BE2C (cell line): ENCODE measurements around the gene MBD2.

Experiments used
- DNase-seq: peaks from one replicate; pipeline ENCODE4 v3.0.0-alpha.2; 2020
- H3K27me3 ChIP-seq: fragments of 250-450 bp; sonication (Bioruptor Pico); 2 replicates; pipeline ENCODE4 v1.5.1; 2020; ENCODE audit warnings: mild to moderate bottlenecking
- H3K36me3 ChIP-seq: fragments of 250-450 bp; sonication (Bioruptor Pico); 2 replicates; pipeline ENCODE4 v1.5.1; 2020; ENCODE audit warnings: mild to moderate bottlenecking
- H3K4me1 ChIP-seq: fragments of 250-450 bp; sonication (Bioruptor Pico); 2 replicates; pipeline ENCODE4 v1.5.1; 2020
- H3K4me3 ChIP-seq: 2 replicates; pipeline ENCODE4 v1.5.1; 2011; ENCODE audit warnings: low read depth, low read length
- H3K9me3 ChIP-seq: fragments of 250-450 bp; sonication (Bioruptor Pico); 2 replicates; pipeline ENCODE4 v1.5.1; 2020
- CTCF ChIP-seq: IDR thresholded peaks from 2 replicates; pipeline ENCODE4 v1.5.1; 2012; ENCODE audit warnings: mild to moderate bottlenecking, low read depth, low read length

MBD2 gene

DNA sequence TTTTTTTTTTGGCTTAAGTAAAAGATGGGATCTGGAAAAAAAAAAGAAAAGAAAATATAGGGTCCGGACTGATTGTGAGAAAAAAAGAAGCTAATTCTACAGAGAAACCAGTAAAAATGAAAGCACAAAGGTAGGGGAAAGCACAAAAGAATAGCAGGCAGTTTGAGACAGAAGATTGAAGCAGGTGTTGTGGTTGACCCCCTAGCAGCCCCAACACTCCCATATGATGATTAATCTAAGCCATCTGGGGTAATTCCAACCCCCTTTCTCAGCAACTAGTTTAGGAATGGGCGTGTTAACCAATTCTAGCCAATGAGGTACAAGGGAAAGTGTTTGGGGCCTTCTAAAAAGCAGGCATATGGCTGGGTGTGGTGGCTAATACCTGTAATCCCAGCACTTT, 77.0 kb downstream of the MBD2 start:
- no peaks in the 10 kb centered on the region for H3K36me3 ChIP-seq
- DNase-seq = no peak
- no peaks in the 10 kb centered on the region for H3K4me1 ChIP-seq
- H3K4me3 ChIP-seq = no peak overlapping the region
- no peaks in the 10 kb centered on the region for H3K27me3 ChIP-seq
- no peaks in the 10 kb centered on the region for H3K9me3 ChIP-seq
- TF ChIP-seq CTCF = no peak

DNA sequence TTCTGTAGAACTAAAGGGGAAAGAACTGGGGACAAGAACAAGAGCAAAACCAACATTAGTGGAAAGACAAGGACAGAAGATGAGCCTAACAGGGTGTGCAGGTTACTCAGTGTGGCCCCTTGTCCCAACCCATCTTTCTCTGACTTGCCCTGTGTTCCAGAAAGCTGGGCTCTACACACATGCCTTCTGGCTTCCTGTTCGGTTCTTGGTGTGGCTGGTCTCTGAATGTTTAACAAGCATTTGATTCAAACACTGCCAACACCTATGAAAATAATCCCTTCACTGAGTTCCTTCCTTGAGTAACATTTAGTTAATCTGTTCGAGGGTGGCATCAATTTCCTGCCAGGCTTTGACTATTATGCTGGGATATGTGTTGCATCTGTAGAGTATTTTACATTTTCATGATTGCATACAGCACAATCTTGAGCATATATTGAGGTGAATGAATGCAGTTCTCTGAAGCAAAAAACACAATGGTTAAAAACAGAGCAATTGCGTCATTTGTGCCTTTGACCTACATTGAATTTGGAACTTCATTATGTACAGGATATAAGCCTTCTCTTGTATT, 83.3 kb downstream of the MBD2 start:
- TF ChIP-seq CTCF = no peak
- H3K4me3 ChIP-seq = no peak overlapping the region
- H3K36me3 ChIP-seq = no peaks in the 10 kb centered on the region
- H3K4me1 ChIP-seq = no peaks in the 10 kb centered on the region
- no peak for DNase-seq
- H3K27me3 ChIP-seq = no peaks in the 10 kb centered on the region
- no peaks in the 10 kb centered on the region for H3K9me3 ChIP-seq

GRCh38 chr18:54140641-54141040, 83.8 kb downstream of the MBD2 start:
- no peaks in the 10 kb centered on the region for H3K27me3 ChIP-seq
- TF ChIP-seq CTCF = no peak
- DNase-seq = no peak
- H3K9me3 ChIP-seq = no peaks in the 10 kb centered on the region
- no peaks in the 10 kb centered on the region for H3K36me3 ChIP-seq
- no peaks in the 10 kb centered on the region for H3K4me1 ChIP-seq
- no peak overlapping the region for H3K4me3 ChIP-seq

GRCh38 chr18:54135216-54135615, 89.3 kb downstream of the MBD2 start:
- Histone ChIP-seq H3K4me1 (no peaks in the 10 kb centered on the region), H3K4me3 (no peak overlapping the region), H3K27me3 (no peaks in the 10 kb centered on the region), H3K9me3 (no peaks in the 10 kb centered on the region), H3K36me3 (no peaks in the 10 kb centered on the region)
- DNase-seq = no peak
- no peak for TF ChIP-seq CTCF

DNA sequence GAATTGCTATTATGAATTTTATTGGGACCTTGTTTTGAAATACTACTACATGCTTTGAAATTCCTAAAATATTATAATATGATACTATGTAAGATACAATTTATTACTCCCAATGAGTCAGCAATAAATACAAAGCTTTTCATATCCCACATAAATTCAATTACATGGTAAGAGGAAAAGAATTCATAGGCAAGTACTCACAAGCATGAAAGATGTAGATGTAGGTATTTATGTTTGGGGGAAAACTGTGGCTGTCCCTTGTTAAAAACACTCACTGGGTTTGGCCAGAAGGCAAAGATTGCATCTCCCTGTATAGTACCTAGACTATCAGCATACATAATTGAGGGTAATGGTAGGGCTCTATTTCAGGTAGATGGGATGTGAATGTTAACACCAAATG, 90.4 kb downstream of the MBD2 start:
- Histone ChIP-seq H3K36me3 (no peaks in the 10 kb centered on the region), H3K4me1 (no peaks in the 10 kb centered on the region), H3K27me3 (no peaks in the 10 kb centered on the region), H3K4me3 (no peak overlapping the region), H3K9me3 (no peaks in the 10 kb centered on the region)
- no peak for TF ChIP-seq CTCF
- DNase-seq = no peak

DNA sequence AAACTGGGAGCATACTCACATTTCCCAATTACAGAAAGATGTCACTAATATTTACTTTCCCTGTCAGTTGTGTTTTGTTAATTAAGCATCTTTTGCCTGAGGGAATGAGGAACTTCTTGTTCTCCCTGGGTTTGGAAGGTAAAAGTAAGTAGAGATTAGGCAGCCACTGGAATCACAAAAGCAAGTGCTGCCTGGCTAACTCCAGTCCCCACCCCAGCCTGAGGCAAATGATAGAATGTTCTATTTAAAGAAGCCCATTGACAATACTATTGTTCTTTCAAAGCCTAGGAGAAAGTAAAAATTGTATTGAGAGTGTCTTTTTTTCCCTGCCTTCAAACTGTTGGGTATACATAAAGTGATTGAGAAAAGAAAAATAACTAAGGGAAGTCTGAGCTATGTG, 93.8 kb downstream of the MBD2 start:
- no peaks in the 10 kb centered on the region for H3K9me3 ChIP-seq
- no peak for TF ChIP-seq CTCF
- H3K27me3 ChIP-seq = no peaks in the 10 kb centered on the region

More for the DNA sequence above, 93.8 kb downstream of the MBD2 start:
- no peak for DNase-seq
- no peaks in the 10 kb centered on the region for H3K36me3 ChIP-seq
- no peaks in the 10 kb centered on the region for H3K4me1 ChIP-seq
- H3K4me3 ChIP-seq = no peak overlapping the region
